T-helper 1 cell treated with Interleukin-12 subunit alpha and Interleukin-12 subunit beta and Interleukin-4 antibody, amounts not matched to agents 30 μg/mL and 1 μg/mL, for 36 hours (primary cell): ENCODE results near the gene TERF2IP.

ENCODE experiments used
- H3K27ac Mint-ChIP-seq: one replicate; pipeline ENCODE4 v1.8.0; 2021; ENCODE audit warnings: mild to moderate bottlenecking, mixed read lengths
- H3K27me3 Mint-ChIP-seq: one replicate; pipeline ENCODE4 v1.8.0; 2021; ENCODE audit warnings: low read depth, mixed read lengths
- H3K36me3 Mint-ChIP-seq: one replicate; pipeline ENCODE4 v1.8.0; 2021; ENCODE audit warnings: low read depth, mixed read lengths
- H3K4me1 Mint-ChIP-seq: one replicate; pipeline ENCODE4 v1.8.0; 2021; ENCODE audit warnings: low read depth, mixed read lengths
- H3K4me3 Mint-ChIP-seq: one replicate; pipeline ENCODE4 v1.8.0; 2021; ENCODE audit warnings: mild to moderate bottlenecking, moderate library complexity, mixed read lengths
- H3K9me3 Mint-ChIP-seq: one replicate; pipeline ENCODE4 v1.8.0; 2021; ENCODE audit warnings: mixed read lengths

Gene TERF2IP, protein sequence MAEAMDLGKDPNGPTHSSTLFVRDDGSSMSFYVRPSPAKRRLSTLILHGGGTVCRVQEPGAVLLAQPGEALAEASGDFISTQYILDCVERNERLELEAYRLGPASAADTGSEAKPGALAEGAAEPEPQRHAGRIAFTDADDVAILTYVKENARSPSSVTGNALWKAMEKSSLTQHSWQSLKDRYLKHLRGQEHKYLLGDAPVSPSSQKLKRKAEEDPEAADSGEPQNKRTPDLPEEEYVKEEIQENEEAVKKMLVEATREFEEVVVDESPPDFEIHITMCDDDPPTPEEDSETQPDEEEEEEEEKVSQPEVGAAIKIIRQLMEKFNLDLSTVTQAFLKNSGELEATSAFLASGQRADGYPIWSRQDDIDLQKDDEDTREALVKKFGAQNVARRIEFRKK

DNA sequence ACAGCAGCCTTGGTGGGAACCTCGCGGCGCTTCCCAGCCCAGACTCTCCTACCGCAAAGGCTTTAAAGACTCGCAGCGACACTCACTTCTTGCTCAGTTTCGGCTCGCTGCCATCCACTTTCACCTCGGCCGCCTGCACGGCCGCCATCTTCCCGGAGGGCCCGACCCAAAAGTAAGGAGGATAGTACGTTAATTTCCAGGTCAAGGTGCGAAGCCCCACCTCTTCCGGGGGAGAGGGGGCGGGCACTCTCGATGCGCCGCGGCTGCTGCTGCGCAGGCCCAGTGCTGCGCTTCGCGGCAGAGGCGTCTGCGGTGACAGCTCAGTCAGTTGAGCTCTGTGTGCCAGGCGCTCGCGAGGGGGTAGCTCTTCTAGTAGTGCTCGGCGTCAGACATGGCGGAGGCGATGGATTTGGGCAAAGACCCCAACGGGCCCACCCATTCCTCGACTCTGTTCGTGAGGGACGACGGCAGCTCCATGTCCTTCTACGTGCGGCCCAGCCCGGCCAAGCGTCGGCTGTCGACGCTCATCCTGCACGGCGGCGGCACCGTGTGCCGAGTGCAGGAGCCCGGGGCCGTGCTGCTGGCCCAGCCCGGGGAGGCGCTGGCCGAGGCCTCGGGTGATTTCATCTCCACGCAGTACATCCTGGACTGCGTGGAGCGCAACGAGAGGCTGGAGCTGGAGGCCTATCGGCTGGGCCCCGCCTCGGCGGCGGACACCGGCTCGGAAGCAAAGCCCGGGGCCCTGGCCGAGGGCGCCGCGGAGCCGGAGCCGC is at the start of gene TERF2IP, which contains the start of gene KARS1:
TSS of gene TERF2IP (plus strand) at position 282 of the 773 bp plus-strand sequence. CDS start at position 392, 110 bp downstream.
TSS of gene KARS1 (minus strand) at position 174 of the 773 bp plus-strand sequence. CDS start at position 148, 26 bp downstream.
- no peaks in the 10 kb centered on the region for H3K9me3 Mint-ChIP-seq
- H3K27me3 Mint-ChIP-seq = no peaks in the 10 kb centered on the region
- H3K4me1 Mint-ChIP-seq = peaks cover 55% of the 10 kb centered on the region
- peak within 1 kb of the TSS; percentile 93 for H3K4me3 Mint-ChIP-seq
- H3K27ac Mint-ChIP-seq = peak within 1 kb of the TSS; percentile 93
- H3K36me3 Mint-ChIP-seq = peaks cover 35% of the 10 kb centered on the region

GRCh38 chr16:75599452-75600277 is 47.9 kb upstream of the TERF2IP start:
- H3K9me3 Mint-ChIP-seq = peaks cover 14% of the 10 kb centered on the region
- peaks cover 39% of the 10 kb centered on the region for H3K36me3 Mint-ChIP-seq
- H3K4me1 Mint-ChIP-seq = peaks cover 5% of the 10 kb centered on the region
- no peaks in the 10 kb centered on the region for H3K27me3 Mint-ChIP-seq
- H3K4me3 Mint-ChIP-seq = no peak overlapping the region
- H3K27ac Mint-ChIP-seq = no peak overlapping the region

DNA sequence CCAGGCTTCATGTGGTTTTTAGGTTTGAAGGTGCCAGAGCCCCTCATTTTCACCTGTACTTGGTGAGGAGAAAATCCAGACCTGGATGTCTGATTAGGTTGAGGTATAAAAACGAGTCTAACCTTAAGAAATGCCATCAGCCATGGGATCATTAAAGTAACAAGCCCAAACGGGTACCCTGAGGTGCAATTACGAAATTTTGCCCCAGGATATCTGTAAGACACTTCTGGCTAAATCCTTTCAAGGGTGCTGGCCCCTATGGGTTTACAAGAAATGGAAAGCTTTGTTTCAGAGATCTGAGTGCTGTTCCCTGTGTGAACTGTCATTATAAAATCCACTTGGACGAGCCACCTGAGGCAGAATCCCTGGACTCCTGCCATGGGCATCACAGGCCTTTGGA is 44.3 kb upstream of the TERF2IP start:
- Mint-ChIP-seq H3K9me3 (peaks cover 9% of the 10 kb centered on the region), H3K27ac (no peak overlapping the region), H3K27me3 (no peaks in the 10 kb centered on the region), H3K4me1 (peaks cover 1% of the 10 kb centered on the region), H3K36me3 (peaks cover 34% of the 10 kb centered on the region), H3K4me3 (no peak overlapping the region)

DNA sequence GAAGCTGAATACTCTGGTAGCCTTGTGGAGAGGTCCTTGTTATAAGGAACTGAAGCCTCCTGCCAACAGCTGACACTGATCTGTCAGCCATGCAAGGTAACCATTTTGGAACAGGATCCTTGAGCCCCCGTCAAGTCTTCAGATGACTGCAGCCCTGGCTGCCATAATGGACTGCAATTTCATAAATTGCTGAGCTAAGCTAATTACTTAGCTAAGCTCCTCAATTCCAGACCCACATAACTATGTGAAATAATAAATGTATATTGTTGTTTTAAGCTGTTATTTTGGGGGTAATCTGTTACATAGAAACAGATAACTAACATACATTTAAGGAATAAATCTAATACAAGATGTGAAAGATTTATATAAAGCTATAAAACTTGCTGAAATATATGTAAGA is 41.1 kb upstream of the TERF2IP start:
- H3K4me1 Mint-ChIP-seq = peaks cover 1% of the 10 kb centered on the region
- no peak overlapping the region for H3K4me3 Mint-ChIP-seq
- peaks cover 9% of the 10 kb centered on the region for H3K9me3 Mint-ChIP-seq
- peaks cover 26% of the 10 kb centered on the region for H3K36me3 Mint-ChIP-seq
- no peak overlapping the region for H3K27ac Mint-ChIP-seq
- H3K27me3 Mint-ChIP-seq = no peaks in the 10 kb centered on the region

DNA sequence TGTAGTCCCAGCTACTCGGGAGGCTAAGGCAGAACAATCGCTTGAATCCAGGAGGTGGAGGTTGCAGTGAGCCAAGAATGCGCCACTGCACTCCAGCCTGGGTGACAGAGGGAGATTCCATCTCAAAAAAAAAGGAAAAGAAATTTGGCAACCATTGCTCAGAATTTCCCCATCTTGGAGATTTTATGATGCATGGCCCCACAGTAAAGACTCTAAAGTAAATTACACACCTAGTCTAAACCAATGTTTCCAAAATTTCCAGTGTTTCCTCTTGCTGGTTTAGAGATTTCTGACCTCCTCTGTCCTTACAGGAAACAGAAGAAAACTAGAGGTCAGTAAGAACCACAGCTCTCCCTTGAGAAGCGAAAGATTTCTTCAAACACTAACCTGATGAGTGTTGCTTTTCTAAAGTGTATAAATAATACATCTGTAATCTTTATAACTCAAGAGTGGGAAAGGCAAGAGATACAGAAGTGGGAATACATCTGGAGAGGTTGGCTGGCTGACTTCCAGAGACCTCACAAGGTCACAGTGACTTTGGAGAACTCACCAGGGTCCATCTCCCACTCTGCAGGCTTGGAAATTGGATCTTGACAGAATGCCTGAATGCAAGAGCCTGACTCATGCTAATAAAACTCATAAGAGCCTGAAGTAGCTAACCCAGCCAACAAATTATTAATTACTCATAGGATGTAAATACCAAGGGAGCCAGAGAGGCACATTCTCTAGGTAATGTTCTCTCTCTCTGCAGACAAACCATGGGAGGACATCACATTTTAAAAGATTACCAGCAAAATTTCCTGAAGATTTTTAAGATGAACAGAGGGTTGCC is 33.3 kb upstream of the TERF2IP start:
- Mint-ChIP-seq H3K4me1 (peaks cover 12% of the 10 kb centered on the region), H3K4me3 (no peak overlapping the region), H3K9me3 (no peaks in the 10 kb centered on the region), H3K36me3 (peaks cover 38% of the 10 kb centered on the region), H3K27me3 (no peaks in the 10 kb centered on the region), H3K27ac (no peak overlapping the region)

- peaks cover 14% of the 10 kb centered on the region for H3K4me1 Mint-ChIP-seq
- no peaks in the 10 kb centered on the region for H3K9me3 Mint-ChIP-seq
- H3K36me3 Mint-ChIP-seq = peaks cover 41% of the 10 kb centered on the region
Measured at GRCh38 chr16:75615619-75616018, 32.0 kb upstream of the TERF2IP start.

DNA sequence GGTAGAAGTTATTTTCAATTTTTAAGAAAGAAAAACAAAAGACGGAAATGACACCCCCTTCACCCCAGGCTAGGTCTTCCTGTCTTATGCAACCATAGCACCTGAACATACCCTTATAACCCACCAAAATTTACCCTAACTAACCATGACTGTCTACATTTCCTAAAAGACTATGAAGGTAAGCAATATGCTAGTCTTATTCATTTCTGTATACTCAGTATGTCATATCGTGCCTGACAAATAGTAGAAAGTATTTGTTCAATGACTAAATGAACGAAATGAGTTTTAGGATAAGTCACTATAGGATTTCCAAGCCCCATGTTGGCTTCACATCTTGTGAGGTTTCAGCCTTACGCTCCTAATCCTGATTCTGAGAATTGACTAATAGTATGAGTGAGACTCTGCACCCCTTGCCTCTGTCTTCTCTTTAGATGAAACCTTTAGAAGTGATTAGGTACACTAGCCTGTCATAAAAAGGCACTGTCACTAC is 31.0 kb upstream of the TERF2IP start:
- Mint-ChIP-seq H3K4me3 (peak overlapping the region; percentile 40), H3K9me3 (no peaks in the 10 kb centered on the region), H3K4me1 (peaks cover 22% of the 10 kb centered on the region), H3K27ac (peak overlapping the region; percentile 91), H3K27me3 (no peaks in the 10 kb centered on the region), H3K36me3 (peaks cover 42% of the 10 kb centered on the region)

More at GRCh38 chr16:75615619-75616018, 32.0 kb upstream of the TERF2IP start:
- no peak overlapping the region for H3K27ac Mint-ChIP-seq
- H3K27me3 Mint-ChIP-seq = no peaks in the 10 kb centered on the region
- no peak overlapping the region for H3K4me3 Mint-ChIP-seq

DNA sequence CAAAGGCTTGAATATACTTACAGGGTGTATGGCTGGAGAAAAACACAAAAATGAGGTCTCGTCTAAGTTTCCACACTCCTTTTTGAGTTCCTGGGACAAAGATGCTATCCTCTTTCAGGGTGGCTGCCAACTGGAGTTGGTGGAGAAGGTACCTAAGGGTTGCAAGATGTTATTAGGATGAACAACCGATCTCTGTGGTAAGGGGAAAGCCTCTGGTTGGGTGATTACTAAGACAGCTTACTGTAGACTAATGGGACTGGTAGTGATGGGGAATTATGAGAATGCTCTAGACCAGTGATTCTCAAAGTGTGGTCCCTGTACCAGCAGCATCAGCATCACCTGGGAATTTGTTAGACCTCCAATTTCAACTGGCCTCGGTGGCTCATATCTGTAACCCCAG is 30.5 kb upstream of the TERF2IP start:
- H3K4me3 Mint-ChIP-seq = peak overlapping the region; percentile 10
- H3K27me3 Mint-ChIP-seq = no peaks in the 10 kb centered on the region
- H3K27ac Mint-ChIP-seq = peak overlapping the region; percentile 1
- no peaks in the 10 kb centered on the region for H3K9me3 Mint-ChIP-seq
- peaks cover 28% of the 10 kb centered on the region for H3K4me1 Mint-ChIP-seq
- H3K36me3 Mint-ChIP-seq = peaks cover 41% of the 10 kb centered on the region

DNA sequence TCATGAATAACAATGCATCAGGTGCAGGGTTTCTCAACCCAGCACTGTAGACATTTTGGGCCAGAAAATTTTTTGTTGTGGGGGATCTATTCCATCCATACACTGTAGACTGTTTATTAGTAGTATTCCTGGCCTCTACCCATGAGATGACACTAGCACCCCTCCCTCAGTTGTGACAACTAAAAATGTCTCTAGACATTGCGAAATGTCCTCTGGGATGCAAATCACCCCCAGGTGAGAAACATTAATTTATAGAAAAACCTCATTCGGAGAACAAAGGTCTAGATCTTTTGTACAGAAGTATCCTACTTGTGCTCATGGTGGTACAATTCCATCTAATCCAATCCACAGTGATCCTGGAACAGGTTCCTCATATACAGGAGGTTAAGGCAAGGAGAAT is 28.8 kb upstream of the TERF2IP start:
- Mint-ChIP-seq H3K4me3 (no peak overlapping the region), H3K27ac (no peak overlapping the region), H3K36me3 (peaks cover 34% of the 10 kb centered on the region), H3K9me3 (no peaks in the 10 kb centered on the region), H3K4me1 (peaks cover 32% of the 10 kb centered on the region), H3K27me3 (no peaks in the 10 kb centered on the region)

DNA sequence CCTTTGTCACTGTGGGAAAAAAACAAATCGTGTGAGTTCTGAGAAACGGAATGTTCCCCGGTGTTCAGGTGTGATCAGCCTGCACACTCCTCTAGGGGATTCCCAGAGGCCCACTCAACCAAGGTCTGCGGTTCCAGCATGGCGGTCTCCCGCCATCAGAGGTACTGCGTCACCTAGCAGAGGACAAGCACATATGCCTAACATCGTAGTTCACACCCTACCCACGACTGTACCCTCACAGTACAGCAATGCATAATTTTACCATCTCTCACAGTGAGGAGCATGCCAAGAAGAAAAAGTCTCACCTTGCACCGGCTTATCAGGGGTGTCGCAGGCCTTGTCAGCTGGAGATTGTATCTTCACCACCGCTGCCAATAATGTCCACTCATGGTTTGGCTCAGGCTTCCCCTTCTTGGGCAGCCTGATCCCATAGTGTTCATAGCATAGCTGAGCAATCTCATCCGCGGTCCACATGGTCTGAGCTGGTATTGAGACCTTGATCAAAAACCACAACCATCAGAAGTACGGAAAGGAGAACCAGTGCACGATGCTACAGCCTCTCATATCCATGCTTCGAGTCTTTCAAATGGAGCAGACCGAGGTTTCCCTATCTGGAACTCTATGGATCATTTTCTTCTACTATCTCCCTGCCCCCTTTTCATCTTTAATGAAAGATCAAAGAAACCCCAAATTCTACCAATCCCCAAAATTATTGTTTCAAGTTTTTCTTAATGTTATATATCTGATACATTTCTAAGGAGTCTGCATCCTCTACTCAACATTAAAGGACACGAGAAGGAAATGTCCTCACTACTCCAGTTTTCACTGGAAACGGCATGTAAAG is 27.0 kb upstream of the TERF2IP start:
- Mint-ChIP-seq H3K4me3 (no peak overlapping the region), H3K27me3 (no peaks in the 10 kb centered on the region), H3K27ac (peak overlapping the region; percentile 98), H3K4me1 (peaks cover 35% of the 10 kb centered on the region), H3K36me3 (peaks cover 31% of the 10 kb centered on the region), H3K9me3 (no peaks in the 10 kb centered on the region)

- Mint-ChIP-seq H3K27ac (peak overlapping the region; percentile 98), H3K4me3 (no peak overlapping the region), H3K9me3 (no peaks in the 10 kb centered on the region), H3K27me3 (no peaks in the 10 kb centered on the region), H3K36me3 (peaks cover 32% of the 10 kb centered on the region), H3K4me1 (peaks cover 35% of the 10 kb centered on the region)
Measured at GRCh38 chr16:75621170-75621477, 26.4 kb upstream of the TERF2IP start.

DNA sequence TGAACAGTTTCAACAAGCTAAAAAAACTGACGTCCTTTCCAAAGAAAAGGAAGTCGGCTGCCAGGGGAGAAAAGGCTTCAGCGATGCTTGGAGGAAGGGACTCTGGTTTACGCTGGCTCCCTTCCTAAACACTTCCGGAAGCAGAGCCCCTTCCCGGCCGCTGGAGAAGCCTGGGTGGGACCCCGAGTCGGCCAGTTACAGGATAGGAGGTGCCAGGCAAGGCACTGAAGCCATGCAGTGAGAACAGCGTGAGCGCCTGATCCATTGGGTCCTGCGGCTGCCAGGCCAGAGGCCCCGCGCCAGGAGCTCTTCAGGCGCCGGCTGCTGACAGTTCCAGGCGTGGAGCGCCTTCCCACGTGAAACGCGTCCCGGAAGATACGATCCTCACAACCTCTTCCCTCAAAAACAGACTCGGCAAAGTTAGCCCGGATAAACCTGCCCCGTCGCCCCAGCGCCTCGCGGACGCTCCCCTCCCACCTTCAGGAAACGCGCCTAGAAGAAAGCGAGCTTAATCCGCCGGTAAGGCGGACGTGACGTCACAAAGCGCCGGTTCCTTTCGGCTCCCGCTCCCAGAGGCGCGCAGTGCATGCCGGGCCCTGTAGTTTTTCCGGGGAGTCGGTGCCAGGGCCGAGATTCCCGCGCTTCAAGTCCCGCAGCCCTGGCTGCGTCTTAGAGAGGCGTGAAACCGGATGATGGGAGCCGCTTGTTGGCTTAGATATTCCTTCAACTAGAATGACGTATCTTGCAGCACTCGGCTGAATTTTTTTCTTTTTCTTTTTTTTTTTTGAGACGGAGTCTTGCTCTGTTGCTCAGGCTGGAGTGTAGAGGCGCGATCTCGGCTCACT is 24.6 kb upstream of the TERF2IP start, which contains the start of gene ADAT1:
TSS of gene ADAT1 (minus strand) at position 521 of the 845 bp plus-strand sequence. CDS start 2,482 bp downstream, outside the sequence.
- Mint-ChIP-seq H3K9me3 (no peaks in the 10 kb centered on the region), H3K27ac (peak within 1 kb of the TSS; percentile 98), H3K4me1 (peaks cover 39% of the 10 kb centered on the region), H3K4me3 (peak within 1 kb of the TSS; percentile 95), H3K27me3 (no peaks in the 10 kb centered on the region), H3K36me3 (peaks cover 39% of the 10 kb centered on the region)
